ENCODE measurements around the gene CADM1.

The CADM1 gene

GRCh38 chr11:115515647-115516395, 11.6 kb upstream of the CADM1 start:
- no peak for DNase-seq

- DNase-seq: no peak
These were observed 2.9 kb upstream of the CADM1 start for GRCh38 chr11:115506954-115507675.

- DNase-seq: no peak
These were observed 960 bp upstream of the CADM1 start for GRCh38 chr11:115505175-115505574.

DNA sequence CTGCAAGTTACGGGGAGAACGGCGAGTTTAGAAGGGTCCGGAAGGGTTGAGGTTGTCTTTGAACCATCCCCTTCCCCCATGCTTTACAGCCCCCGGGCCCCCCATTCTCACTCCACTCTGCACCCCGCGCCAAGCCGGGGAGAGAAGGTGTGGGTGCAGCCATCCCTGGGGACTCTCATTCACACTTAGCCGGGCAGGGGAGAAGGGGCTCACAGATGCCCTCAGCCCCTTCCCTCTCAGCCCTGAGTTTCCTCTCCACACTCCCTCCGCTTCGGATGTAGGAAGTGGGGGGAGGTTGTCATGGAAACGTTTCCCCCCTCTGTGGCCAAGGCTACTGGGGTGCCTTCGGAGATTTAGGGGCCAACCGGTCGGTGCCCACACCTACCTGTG, 334 bp downstream of the CADM1 start:
- no peak for DNase-seq

DNA sequence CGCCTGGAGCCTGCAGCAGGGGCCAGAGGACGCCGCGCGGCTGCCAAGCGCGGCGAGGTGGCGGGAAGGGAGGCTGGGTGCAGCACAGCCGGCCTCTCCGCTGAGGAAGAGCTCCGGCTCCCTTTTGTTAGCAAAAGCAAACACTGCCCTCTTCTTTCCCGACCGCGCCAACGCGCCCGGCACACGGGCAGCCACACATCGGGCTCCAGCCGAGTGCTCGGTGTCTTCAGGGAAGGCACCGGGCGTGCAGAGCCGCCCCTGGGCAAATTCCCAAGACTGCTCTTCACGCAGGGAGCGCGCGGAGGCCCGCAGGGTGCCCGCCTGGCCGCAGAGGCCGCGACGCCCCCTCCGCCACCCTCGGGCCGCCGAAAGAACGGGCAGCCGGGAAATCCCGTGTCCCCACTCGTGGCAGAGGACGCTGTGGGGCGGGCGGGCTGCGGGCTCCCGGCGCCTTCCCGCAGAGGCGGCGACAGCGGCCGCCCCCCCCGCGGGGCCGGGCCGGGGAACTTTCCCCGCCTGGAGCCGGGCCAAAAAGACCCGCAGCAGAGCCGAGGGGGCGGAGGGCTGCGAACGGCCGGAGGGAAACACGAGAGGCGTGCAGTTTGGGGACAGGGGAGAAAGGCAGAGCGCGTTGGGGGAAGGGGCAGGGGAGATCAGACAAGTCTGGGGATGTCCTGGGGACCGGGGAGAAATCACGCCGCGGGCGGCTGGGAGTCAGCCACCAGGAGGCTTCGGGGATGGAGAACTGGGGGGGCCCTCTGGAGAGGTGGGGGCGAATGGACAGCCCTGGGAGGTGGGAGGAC, 931 bp downstream of the CADM1 start:
- no peak for DNase-seq

- DNase-seq: no peak
These were observed 1.6 kb downstream of the CADM1 start for GRCh38 chr11:115502636-115503082.

DNA sequence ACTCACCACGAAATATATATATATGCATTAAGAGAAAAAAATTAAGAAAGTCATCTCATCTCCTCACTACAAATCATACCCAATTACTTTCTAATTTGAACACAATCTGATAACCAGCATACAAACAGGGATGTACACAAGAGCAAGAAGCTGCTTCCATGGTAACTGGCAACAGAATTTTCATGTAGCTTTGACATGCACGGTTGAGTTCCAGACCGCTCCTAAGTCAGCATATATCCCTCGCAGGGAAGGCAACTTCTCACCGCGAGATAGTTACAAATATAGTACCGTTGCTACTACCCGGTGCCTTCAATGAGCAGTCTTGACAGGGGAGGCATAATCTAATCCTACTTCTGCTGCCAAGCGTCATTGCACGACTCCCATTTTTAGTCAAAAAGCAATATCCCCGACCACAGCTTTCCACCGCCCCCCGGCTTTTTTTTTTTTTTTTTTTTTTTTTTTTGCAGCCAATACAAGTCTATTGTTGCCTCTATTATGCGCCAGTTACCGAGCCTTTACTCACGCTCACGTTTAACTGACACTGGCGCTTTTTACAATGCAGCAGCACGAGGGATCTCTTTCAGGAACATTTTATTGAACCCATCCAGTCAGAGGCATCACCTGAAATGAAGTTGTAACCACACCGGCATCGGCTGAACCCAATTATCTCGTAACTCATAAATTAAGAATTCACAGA, 2.2 kb downstream of the CADM1 start:
- DNase-seq: no peak

DNA sequence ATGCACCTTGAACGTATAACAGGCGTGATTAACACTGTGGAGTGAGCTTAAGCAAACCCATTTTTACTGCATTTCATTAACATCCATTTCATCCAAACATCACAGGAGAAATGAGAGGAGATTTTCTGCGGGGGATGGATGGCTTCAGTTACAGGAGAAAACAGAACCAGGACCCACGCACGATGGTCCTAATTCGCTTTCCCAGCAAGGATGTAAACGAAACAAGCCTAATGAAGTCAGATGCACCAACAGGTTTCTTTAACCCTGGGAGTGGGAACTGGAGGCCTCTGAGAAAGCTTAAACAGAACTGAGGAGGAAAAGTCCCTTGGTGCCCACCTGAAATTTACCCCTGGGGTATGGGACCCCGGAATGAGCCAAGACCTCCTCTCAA, 2.7 kb downstream of the CADM1 start:
- DNase-seq: no peak

- no peak for DNase-seq
These were observed 3.4 kb downstream of the CADM1 start for GRCh38 chr11:115500547-115501501.

DNA sequence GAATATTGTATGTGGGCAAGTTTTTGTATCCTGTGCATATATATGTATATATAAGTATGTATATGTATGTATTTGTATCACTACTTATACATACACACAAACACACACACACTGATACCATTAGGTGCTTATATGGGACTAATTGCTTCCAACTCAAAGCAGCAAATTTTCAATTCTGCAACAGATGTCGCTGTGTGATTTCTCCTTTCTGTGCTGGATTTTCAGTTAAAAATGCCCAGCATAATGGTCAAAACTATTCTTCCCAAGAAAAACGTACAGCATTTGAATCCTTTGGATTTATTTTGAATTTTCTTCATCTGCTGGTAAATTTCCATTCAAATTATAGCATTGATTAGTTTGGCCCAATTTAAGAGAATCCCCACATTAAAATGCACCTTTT, 4.3 kb downstream of the CADM1 start:
- no peak for DNase-seq

GRCh38 chr11:115499241-115499799, 4.9 kb downstream of the CADM1 start:
- no peak for DNase-seq

GRCh38 chr11:115498354-115498753, 5.9 kb downstream of the CADM1 start:
- no peak for DNase-seq

DNA sequence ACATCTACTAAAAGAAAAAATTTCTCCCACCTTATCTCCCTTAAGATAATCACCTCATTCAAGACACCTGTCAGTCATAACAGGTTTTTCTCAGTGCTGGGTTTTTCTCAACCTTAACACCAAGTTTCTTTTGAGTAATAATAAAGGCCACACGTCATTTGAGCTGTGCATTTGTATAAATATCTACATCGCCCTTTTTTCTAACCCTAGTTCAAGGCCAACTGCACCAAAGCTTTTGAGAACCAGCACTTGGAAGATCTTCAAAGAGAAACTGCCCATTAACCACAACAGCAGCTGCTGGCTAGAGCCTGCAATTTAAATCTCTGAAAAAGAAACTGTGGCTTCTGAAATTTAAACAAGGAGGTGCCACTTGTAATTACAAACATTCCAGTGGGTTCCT, 6.9 kb downstream of the CADM1 start:
- DNase-seq: no peak

DNA sequence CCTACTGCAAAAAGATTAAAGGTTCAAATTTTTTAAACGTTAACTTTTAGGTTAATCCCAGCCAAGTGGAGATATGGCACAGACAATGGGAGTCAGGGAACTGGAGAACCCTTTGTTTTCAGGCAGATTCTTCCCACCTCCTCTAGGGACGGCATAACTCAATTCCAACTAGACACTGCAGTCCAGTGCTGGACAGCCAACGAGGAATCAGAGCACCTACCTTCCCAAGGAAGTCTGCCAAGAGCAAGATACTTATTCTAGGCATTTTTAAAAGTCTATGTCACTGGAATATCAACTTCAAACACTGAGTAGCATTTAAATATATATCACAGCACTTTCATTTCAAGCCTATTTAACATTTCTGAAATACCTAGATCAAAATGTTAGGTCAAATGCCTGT, 7.3 kb downstream of the CADM1 start:
- DNase-seq: no peak

DNA sequence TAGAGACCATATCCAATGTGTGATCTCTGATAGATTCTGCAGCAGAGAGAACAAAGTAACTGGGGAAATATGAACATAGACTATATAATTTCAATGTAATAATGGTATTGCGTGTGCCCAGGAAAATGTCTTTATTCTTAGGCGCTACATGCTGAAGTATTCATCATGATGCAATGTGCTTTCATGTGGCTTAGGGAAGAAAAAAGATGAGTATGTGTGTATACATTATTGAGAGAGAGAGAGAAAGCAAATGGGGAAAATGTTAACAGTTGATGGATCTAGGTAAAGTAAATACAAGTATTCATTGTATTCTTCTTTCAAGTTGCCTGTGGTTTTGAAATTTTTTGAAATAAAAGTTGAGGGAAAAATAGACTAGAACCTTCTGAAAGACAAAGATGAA, 10.3 kb downstream of the CADM1 start:
- DNase-seq: no peak

DNA sequence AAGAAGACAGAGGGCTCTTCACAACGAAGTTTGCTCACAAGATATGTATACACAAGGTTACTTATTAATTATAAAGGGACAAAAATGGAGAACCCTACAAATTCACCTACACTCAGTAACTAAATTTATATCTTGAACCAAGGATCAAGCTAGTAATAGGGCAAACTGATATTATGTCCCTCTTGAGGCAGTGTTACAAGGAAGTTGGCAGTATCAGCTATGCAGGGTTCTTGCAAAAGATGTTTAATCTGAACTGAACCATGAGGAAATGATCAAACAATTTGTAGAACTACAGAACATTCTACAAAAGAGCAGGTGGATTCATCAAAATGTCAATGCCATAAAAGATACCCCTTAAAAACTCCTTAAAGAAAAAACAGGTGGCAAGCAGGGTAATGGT, 10.7 kb downstream of the CADM1 start:
- DNase-seq: no peak

DNA sequence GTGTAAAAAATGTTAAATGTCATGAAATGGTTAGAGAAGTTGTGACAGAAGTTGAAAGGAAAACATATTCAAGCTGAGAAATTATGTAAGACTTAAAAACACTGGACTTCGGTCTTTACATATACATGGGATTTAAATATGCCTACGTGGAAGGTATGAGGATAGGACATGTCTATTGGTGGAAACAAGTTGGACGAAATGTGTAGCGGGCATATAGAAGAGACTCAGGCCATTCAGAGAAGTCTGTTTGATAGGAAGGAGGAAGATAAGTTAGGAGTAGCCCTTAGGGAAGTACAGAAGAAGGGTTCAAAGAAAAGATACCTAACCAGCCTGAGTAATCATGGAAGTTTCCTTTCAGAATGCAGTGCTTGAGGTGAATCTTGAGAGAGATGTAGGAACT, 14.7 kb downstream of the CADM1 start:
- DNase-seq: no peak

DNA sequence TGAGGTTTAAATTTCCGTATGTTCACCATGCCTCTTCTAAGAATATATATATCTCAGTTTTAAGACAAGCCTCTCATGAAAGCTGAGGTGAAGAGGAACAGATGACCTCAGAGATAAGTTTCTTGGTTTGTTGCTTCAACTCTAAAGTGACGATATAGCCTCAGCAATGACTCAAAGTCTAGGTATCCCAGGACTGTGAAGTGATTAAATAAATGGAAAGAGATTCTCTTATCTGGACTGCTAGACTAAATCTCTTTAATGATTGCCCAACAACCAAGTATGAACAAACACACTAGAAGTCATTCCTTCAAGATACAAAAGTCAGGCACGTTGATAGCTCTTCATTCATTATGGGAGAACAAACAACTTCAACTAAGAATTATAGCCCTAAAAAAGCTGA, 15.3 kb downstream of the CADM1 start:
- DNase-seq: no peak

DNA sequence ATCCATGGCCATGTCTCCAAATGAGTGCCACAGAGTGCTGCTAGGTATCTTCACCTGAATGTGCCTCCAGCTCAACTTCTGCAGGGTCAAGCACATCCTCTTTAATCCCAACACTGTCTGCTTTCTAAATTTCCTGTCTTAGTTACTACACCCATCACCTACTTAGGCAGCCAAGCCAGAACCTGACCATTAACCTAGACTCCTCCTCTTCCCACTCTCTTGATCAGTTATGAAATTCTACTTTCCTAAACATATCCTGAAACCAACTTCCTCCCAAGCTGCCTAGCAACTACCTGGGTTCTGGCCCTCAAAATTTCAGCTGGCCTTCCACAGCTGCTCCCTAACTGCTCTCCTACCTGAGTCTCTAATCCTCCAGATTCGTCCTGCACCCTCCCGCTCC, 22.7 kb downstream of the CADM1 start:
- DNase-seq: no peak

DNA sequence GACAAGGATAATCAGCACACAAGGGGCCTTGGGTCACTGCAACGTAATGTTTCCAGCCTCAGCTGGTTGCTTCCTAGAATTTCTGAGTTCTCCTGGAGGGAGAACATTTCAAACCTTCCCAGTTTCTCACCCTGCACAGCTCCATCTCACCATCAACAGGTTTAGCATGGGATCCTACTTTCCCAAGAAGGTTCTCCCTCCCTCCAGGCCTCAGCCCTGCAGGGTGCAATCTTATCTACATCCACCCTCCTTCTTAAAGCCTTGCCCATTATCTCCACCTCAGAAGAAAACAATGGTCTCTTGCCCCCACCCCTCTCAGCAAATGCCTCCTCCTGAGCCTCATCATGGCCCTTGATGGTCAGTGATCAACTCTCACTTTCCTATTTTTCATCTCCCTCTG, 23.6 kb downstream of the CADM1 start:
- no peak for DNase-seq

GRCh38 chr11:115477410-115477809, 26.8 kb downstream of the CADM1 start:
- no peak for DNase-seq
